Stimulated activated CD8-positive, alpha-beta memory T cell treated with anti-CD3 and anti-CD28 coated beads, Interleukin-4, amount 100 ng/mL, for 24 hours (primary cell): ENCODE measurements around the gene GRK3.
"Not testable (repeated sequence)": the region's sequence is repeated elsewhere in the genome, so short reads cannot be mapped to it uniquely, and the experiment has no call there.

Experiments
- DNase-seq: peaks from one replicate; pipeline ENCODE4 v3.0.0-alpha.2; 2020; ENCODE audit warnings: low read depth

GRK3 gene

DNA sequence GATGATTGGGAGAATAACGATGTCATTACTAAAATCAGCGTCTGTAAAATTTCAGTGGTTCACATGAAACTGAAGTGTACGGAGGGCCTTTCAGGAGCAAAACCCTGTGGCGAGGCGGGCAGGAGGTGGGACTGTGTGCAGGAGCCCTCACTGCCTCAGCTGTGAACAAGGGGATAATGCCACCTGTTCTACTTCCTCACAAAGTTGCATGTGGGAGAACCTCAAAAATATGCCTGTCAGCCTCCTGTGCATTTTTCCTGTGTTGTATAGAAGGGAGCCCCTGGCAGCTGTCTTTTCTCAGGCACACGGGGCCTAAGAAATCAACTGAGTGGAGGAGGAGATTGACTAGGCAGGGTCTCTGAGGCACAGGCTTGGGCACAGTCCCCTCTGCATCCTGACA, 134.5 kb downstream of the GRK3 start:
- DNase-seq: no peak

- DNase-seq: no peak
These were observed 136.7 kb downstream of the GRK3 start for GRCh38 chr22:25701056-25701780.

DNA sequence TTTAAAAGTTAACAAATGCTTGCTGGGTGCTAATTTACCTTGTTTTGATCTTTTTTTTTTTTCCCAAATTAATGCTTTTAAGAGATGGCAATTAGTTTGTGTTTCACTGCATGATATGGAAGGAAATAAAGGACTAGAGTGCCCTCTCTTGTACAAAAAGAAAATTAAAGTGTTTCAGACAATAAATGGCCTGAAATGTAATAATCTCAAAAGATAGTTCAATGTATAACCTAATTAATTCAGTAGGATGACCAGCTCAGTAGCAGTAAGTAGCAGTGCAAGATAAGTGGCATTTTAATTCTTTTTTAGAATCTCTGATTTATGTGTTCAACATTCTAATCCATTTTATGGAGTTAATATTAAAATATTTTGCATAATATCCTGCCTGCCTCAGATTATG, 137.6 kb downstream of the GRK3 start:
- no peak for DNase-seq

DNA sequence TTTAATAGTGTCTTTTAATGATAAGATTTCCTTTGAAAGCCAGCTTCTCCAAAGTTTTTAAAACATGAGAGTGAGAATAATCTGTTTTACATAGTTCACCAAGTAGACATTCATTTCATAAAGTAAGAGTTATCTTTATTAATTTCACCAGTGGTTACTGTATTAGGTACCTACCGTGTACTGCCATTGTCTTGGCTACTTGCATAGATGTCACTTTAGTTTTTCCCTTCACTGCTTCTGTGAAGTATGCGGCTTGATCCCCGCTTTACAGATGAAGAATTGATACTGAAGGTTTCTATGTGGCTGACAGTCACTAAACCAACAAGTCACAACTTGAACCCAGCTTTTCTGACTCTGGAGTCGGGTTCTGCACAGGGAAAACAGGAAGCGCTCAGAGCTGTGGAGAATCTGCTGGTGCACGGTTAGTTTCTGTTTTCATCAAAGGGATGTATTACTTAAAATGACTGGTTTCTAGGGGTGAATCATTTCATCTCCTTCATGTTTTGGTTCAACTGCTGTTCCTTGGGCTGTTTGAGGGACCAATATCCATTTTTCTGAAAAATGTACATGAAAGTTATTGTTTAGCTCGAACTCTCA, 138.2 kb downstream of the GRK3 start:
- DNase-seq: no peak

DNA sequence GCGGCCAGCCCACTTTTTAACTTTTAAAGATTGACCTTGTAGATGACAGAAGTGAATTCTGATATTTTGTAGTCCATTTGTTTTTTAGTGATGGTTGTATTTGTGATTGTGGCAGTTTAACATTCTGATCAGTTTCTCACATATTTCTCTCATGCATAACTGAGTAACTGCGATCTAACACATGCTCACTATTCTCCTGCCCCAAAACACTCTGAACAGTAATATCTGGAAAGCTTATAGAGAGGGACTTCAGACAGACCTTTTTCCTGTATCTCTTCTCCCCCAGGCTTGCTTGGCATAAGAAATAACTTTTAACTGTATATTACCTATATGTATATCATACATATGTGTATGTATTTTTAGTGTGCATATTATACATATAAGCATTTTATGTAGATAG, 140.2 kb downstream of the GRK3 start:
- DNase-seq: no peak

DNA sequence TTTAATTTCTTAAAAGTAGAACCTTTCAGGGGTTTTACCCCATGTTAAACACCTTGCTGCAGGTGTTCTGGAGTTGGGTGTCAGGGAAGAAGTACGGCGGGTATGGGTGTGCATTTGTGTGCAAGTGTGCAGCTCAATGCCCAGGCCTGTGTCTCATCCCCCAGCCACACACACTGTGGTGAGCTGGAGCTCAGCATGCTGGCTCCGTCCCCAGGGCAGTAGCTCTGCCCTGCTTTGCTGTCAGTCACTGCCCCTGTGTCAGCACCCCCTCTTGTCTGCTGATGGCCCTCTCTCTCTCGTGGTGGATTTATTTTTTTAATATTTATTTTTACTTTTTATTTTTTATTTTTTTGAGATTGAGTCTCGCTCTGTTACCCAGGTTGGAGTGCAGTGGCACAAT, 141.7 kb downstream of the GRK3 start:
- no peak for DNase-seq

DNA sequence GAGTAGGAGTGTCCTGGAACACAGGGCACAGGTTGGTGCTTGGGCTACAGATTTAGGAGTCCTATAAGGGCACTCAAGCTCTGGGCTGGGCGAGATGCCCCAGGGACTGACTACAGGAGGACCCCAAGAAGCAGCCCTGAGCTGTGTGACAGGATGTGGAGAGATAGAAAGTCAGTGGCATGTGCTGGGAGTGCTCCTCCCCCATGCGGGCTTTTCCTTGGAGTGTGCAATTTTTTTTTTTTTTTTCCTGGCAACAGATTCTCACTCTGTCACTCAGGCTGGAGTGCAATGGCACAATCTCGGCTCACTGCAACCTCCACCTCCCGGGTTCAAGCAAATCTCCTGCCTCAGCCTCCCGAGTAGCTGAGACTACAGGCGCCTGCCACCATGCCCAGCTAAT, 144.0 kb downstream of the GRK3 start:
- not testable (repeated sequence) for DNase-seq

- DNase-seq: no peak
These were observed 145.3 kb downstream of the GRK3 start for GRCh38 chr22:25709758-25710157.

DNA sequence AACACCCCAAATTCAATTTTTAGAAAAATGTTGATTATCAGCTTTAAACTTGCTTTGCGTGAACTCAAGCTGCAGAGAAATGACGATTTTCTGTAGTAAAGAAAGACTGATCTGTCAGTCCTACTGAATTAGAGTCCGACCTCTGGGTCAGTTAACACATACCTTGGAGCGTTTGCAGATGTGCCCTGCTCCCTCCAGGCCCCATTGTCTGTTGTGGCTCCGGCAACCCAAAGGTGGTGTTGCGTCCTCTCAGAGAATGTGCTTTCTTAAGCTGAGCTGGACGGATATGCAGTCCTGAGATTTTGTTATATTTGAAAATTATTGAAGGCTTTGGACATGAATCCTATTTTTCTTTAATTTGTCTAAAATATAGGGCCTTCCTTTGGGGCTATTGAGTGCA, 146.0 kb downstream of the GRK3 start:
- no peak for DNase-seq

GRCh38 chr22:25711491-25711890, 147.0 kb downstream of the GRK3 start:
- DNase-seq: no peak

- no peak for DNase-seq
These were observed 148.4 kb downstream of the GRK3 start for GRCh38 chr22:25712661-25713400.

DNA sequence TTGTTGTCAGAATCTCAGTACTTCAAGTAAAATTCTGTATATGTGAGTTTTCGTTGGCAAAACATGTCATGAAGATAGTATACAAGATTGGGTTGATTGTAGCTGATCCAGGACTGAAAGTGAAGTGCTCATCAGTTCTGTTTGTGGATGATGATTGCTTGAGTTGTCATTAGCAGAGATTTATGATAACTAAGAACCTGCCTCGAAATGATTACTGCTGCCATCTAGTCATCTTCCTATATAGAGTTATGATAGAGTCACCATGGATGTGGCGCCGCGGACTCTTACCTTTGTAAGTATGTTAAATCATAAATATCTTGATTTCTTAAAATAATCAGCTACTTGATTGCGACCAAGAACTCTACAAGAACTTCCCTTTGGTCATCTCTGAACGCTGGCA, 149.6 kb downstream of the GRK3 start:
- DNase-seq: no peak

- no peak for DNase-seq
These were observed 150.3 kb downstream of the GRK3 start for GRCh38 chr22:25714739-25715138.

- DNase-seq: no peak
These were observed 152.2 kb downstream of the GRK3 start for GRCh38 chr22:25716637-25717036.

GRCh38 chr22:25718135-25718840, 153.8 kb downstream of the GRK3 start:
- DNase-seq: no peak

GRCh38 chr22:25722223-25722622, 157.7 kb downstream of the GRK3 start:
- no peak for DNase-seq

DNA sequence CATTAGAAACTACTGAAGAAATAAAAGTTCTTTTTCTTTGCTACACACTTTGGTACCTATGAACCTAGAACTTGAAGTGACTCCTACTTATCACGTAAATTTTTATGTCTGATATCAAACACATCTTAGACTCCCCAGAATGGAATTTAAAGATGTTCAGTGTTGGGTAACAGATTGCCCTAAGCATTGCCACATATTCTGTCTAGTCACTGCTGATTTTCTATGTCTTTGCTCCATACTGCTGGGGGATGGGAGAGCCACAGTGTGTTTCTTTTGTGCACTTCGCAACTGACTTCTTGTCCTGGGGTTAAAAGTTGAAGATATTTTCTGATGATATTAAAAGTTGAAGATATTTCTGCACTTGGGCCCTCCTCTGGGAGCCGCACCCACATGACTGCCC, 158.2 kb downstream of the GRK3 start:
- no peak for DNase-seq

DNA sequence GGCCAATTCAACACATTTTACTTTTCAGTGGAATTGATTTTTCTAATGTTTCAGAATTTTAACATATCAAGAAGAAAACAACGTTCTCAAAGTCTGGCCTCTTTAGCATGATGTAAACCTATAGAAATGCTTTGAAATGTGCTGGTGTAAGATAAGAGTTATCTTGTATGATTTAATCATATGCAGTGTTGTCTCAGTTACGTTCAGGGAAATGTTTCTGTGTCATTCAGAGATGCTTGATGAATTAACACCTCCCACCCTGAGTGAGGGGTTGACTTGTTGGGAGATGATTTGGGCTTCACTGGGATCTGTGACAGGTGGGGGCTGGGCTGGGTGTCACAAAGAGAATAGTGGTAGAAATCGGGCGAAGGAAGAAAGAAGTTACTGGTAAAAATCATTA, 161.8 kb downstream of the GRK3 start:
- no peak for DNase-seq

GRCh38 chr22:25728071-25728470, 163.6 kb downstream of the GRK3 start:
- DNase-seq: no peak

DNA sequence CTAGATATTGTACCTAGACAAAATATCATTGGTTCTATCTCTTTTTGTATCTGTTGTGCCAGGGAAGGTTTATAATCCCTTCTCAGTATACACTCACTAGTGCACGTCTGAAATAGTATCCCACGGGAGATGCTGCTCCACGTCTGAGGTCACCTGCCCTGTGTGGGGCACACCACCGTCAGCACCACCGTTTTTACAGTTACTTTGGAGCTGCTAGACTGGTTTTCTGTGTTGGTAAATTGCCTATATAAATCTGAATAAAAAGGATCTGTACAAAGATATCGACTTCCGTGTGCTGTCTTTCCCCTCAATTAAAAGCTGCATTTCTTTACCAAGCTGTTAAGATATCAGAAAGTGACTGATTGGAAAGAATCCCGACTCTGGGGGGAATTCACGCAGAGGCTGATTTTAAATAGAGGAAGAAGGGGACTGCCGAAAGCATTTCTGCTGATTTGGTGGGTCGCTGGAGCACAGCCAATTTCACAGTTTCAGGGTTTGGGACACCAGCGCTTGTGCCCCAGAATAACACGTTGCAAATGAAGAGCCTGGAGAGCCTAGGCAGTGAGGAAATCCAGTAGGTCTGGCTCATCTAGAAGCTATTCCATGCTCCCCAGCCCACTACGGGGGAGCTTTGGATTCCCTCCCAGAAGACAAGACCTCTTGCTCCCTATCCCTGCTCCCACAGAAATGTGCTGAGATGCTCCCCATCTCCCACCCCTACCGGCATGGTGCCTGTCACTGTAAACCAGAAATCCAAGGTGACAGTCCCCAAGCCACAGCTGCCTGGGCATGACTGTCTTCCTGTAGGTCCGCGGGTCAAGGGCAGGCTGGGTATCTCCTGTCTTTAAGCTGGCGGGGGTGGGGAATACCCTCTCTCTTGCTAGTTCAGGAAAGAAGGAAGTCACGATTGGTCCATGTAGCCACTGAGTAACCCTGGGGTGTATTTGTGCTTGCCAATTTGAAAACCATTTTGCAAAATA, 164.8 kb downstream of the GRK3 start:
- DNase-seq: no peak

DNA sequence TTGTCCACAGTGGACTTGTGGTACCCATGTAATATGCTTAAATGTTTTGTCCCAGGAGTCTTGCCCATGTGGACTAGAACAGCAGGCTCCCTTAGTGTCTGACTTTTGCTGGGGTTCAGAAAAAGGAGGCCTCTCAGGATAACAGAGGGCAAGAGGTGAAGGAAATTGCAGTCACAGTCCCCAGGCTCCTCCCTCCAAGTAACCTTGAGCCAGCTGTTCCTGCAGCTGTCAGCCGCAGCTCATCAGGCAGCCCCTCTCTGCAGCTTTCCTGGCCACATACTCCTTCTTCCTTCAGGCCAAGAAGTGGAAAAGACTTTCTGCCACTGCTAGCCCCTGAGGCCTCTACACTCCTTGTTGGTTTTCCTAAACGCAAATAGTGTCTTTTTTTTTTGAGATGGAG, 171.2 kb downstream of the GRK3 start:
- DNase-seq: no peak
